ENCODE measurements around the gene CCNY.
"Not testable (repeated sequence)": the region's sequence is repeated elsewhere in the genome, so short reads cannot be mapped to it uniquely, and the experiment has no call there.

Gene CCNY

GRCh38 chr10:35409808-35410207 lies 73.5 kb downstream of the CCNY start:
- DNase-seq = no peak

- peak; percentile 71 for DNase-seq
These were observed 75.9 kb downstream of the CCNY start for GRCh38 chr10:35412003-35412723.

GRCh38 chr10:35412900-35413491 lies 76.7 kb downstream of the CCNY start:
- no peak for DNase-seq

- peak; percentile 12 for DNase-seq
These were observed 77.9 kb downstream of the CCNY start for GRCh38 chr10:35413985-35414861.

GRCh38 chr10:35415505-35415904 lies 79.2 kb downstream of the CCNY start:
- peak; percentile 45 for DNase-seq

GRCh38 chr10:35416619-35417312 lies 80.5 kb downstream of the CCNY start:
- peak; percentile 90 for DNase-seq

GRCh38 chr10:35417313-35417625 lies 81.0 kb downstream of the CCNY start:
- DNase-seq = no peak

GRCh38 chr10:35417795-35418194 lies 81.5 kb downstream of the CCNY start:
- peak; percentile 35 for DNase-seq

- DNase-seq = not testable (repeated sequence)
These were observed 82.3 kb downstream of the CCNY start for GRCh38 chr10:35418580-35418979.

- DNase-seq = no peak
These were observed 83.7 kb downstream of the CCNY start for GRCh38 chr10:35420044-35420443.

- no peak for DNase-seq
These were observed 84.7 kb downstream of the CCNY start for GRCh38 chr10:35420827-35421552.

- no peak for DNase-seq
These were observed 85.4 kb downstream of the CCNY start for GRCh38 chr10:35421553-35422178.

GRCh38 chr10:35422228-35422627 lies 85.9 kb downstream of the CCNY start:
- DNase-seq = peak; percentile 80

GRCh38 chr10:35423505-35424306 lies 87.4 kb downstream of the CCNY start:
- no peak for DNase-seq

GRCh38 chr10:35424680-35425285 lies 88.5 kb downstream of the CCNY start:
- no peak for DNase-seq

GRCh38 chr10:35425595-35425994 lies 89.3 kb downstream of the CCNY start:
- no peak for DNase-seq

GRCh38 chr10:35426657-35427056 lies 90.3 kb downstream of the CCNY start:
- DNase-seq = no peak

GRCh38 chr10:35427543-35427942 lies 91.2 kb downstream of the CCNY start:
- DNase-seq = no peak

- no peak for DNase-seq
These were observed 92.2 kb downstream of the CCNY start for GRCh38 chr10:35428521-35428920.

GRCh38 chr10:35432781-35433338 lies 96.6 kb downstream of the CCNY start:
- DNase-seq = no peak

Measured in NCI-H82 (cell line).